ENCODE measurements around the gene CRYBA2. TPM values are rescaled to one million over a fixed set of nuclear protein-coding genes. Genes with fewer than 3 reads are reported as not detected.

Gene CRYBA2
- total and polyA plus RNA-seq, 2 of the 8 experiments (the other 6 are each of a cell fraction or from before 2014, with no cell fraction given): not detected

DNA sequence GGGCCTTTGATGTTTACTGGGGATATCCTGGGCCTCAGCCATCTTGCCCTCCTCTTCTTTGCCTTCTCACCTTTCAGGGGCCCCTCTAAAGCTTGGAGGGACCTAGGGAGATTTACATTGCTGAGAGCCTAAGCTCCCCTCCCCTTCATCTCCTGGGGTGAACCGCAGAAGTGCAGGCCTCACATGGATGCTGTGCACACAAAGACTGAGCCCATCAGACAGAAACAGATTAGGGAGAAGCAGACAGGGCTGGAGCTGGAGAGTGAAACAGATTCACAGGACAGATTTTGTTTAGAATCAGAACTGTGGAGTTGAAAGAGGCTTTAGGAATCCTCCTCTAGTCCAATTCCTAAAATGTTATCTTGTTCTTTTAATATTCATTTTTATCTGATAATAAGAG lies 37.2 kb downstream of the CRYBA2 start:
- WGBS, 2 experiments (ENCODE audit: extremely low coverage in 1 of 2, insufficient coverage in 1 of 2, insufficient read length in 1 of 2, insufficient replicate concordance in 2 of 2, low coverage in 1 of 2, low lambda C conversion rate in 2 of 2, missing lambda C conversion rate in 1 of 2): 67% methylated on average over 1 of the region's 1 CpG; no CpG with 5 or more reads in 1 of the 2 experiments
- Histone ChIP-seq H4K20me1 (replicated peaks in 1 of 2; ENCODE audit: control insufficient read depth in 1 of 2, insufficient read depth in 2 of 2, low read length in 2 of 2) (peaks cover 2 to 4% of the 10 kb centered on the region in 2 experiments), H3K23me2 (ENCODE audit: low read depth, low read length) (peaks cover 8% of the 10 kb centered on the region), H3K79me2 (ENCODE audit: control insufficient read depth in 1 of 2, insufficient read depth in 2 of 2, low read length in 2 of 2) (no peaks in the 10 kb centered on the region), H3K9me3 (ENCODE audit: insufficient read depth in 2 of 2, low read depth in 1 of 2, low read length in 1 of 2) (peaks cover 0 to 2% of the 10 kb centered on the region in 2 experiments; a peak in 1 of 4 replicates), H2BK120ac (replicated peaks; ENCODE audit: low read depth, low read length) (no peak overlapping the region), H2BK20ac (ENCODE audit: low read length) (no peak overlapping the region), H3K4me3 (ENCODE audit: extremely low read depth in 1 of 4, insufficient read depth in 2 of 4, low read depth in 3 of 4, low read length in 4 of 4) (no peak overlapping the region), H2AK5ac (ENCODE audit: low read depth, low read length) (no peak overlapping the region), H2BK12ac (ENCODE audit: low read depth, low read length) (no peak overlapping the region), H3K27me3 (replicated peaks in 1 of 4; ENCODE audit: control insufficient read depth in 3 of 4, extremely low read depth in 1 of 4, insufficient read depth in 3 of 4, low read length in 3 of 4) (peaks cover 20 to 52% (median 37%) of the 10 kb centered on the region in 4 experiments), H4K8ac (ENCODE audit: extremely low read depth, insufficient read depth, low read length) (no peak overlapping the region), H2BK5ac (ENCODE audit: low read depth, low read length) (no peak overlapping the region), H3K9ac (replicated peaks in 1 of 4; ENCODE audit: extremely low read depth in 1 of 4, low read depth in 3 of 4, low read length in 3 of 4) (no peak overlapping the region), H3K23ac (ENCODE audit: insufficient read length) (no peak overlapping the region), H3K36me3 (ENCODE audit: control insufficient read depth in 2 of 4, insufficient read depth in 4 of 4, low read length in 3 of 4) (peaks cover 0 to 15% (median 0%) of the 10 kb centered on the region in 4 experiments; a peak in 1 of 8 replicates), H3K18ac (ENCODE audit: extremely low read depth, low read length) (no peak overlapping the region), H4K91ac (replicated peaks; ENCODE audit: insufficient read length, low read length) (no peak overlapping the region), H3K79me1 (ENCODE audit: low read depth, low read length) (no peaks in the 10 kb centered on the region), H2BK15ac (ENCODE audit: low read length) (no peak overlapping the region), H3K4me2 (ENCODE audit: insufficient read depth in 1 of 2, low read depth in 2 of 2, low read length in 2 of 2) (no peak overlapping the region), H3K14ac (ENCODE audit: insufficient read length) (no peak overlapping the region), H3K4ac (replicated peaks; ENCODE audit: insufficient read length, low read depth, low read length) (no peak overlapping the region), H3K27ac (ENCODE audit: low read depth, low read length) (no peak overlapping the region), H3K56ac (replicated peaks; ENCODE audit: insufficient read length, low read depth, low read length) (no peak overlapping the region), H2AFZ (ENCODE audit: low read length) (no peak overlapping the region), H4K5ac (ENCODE audit: insufficient read length, low read depth, low read length) (no peak overlapping the region), H3K4me1 (replicated peaks in 1 of 4; ENCODE audit: control insufficient read depth in 3 of 4, insufficient read depth in 4 of 4, low read length in 3 of 4) (peaks cover 0 to 16% (median 13%) of the 10 kb centered on the region in 4 experiments; a peak in 6 of 7 replicates)
- CTCF ChIA-PET (ENCODE audit: partially characterized antibody): interaction anchor here (0.8 to 6.8 kb wide), 7 partner anchors 9 to 80 kb away, joined by 3 to 50 read pairs (median 8); no protein-coding TSS in a partner anchor
- FAIRE-seq: no peak
- POLR2A ChIA-PET (ENCODE audit: partially characterized antibody): no interaction called here
- no peak for DNase-seq (ENCODE audit: low read depth in 1 of 2, low spot score in 2 of 2)
- TF ChIP-seq RAD21 (IDR thresholded peaks at IDR 0.05 in 1 of 2, conservative IDR thresholded peaks at IDR 0.05 in 1 of 2; ENCODE audit: low read depth in 2 of 2, low read length in 2 of 2) (no peak), TAF7 (optimal IDR thresholded peaks at IDR 0.05; ENCODE audit: borderline replicate concordance, low read depth, low read length) (no peak), POU5F1 (IDR thresholded peaks at IDR 0.05; ENCODE audit: low read depth, low read length) (no peak), NANOG (IDR thresholded peaks at IDR 0.05; ENCODE audit: insufficient read depth, low read depth, low read length, poor library complexity, severe bottlenecking) (no peak), BACH1 (IDR thresholded peaks at IDR 0.05; ENCODE audit: low read length) (no peak), SP4 (IDR thresholded peaks at IDR 0.05; ENCODE audit: low read length) (no peak), JUN (IDR thresholded peaks at IDR 0.05; ENCODE audit: low read depth, low read length) (no peak), ASH2L (IDR thresholded peaks at IDR 0.05; ENCODE audit: low read length) (no peak), SP2 (IDR thresholded peaks at IDR 0.05; ENCODE audit: low read length) (no peak)
- TF ChIP-seq, protein P1, sequence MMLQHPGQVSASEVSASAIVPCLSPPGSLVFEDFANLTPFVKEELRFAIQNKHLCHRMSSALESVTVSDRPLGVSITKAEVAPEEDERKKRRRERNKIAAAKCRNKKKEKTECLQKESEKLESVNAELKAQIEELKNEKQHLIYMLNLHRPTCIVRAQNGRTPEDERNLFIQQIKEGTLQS (IDR thresholded peaks at IDR 0.05; ENCODE audit: insufficient read depth, low read depth, low read length): no peak
- TF ChIP-seq, protein P2, sequence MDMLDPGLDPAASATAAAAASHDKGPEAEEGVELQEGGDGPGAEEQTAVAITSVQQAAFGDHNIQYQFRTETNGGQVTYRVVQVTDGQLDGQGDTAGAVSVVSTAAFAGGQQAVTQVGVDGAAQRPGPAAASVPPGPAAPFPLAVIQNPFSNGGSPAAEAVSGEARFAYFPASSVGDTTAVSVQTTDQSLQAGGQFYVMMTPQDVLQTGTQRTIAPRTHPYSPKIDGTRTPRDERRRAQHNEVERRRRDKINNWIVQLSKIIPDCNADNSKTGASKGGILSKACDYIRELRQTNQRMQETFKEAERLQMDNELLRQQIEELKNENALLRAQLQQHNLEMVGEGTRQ (IDR thresholded peaks at IDR 0.05; ENCODE audit: low read length): no peak
- TF ChIP-seq, protein P3, sequence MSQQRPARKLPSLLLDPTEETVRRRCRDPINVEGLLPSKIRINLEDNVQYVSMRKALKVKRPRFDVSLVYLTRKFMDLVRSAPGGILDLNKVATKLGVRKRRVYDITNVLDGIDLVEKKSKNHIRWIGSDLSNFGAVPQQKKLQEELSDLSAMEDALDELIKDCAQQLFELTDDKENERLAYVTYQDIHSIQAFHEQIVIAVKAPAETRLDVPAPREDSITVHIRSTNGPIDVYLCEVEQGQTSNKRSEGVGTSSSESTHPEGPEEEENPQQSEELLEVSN (IDR thresholded peaks at IDR 0.05): no peak
